KMS-11 (cell line): ENCODE results near the gene PCLO.

Experiments
- H2AFZ ChIP-seq: fragments of 200-600 bp; sonication (generic); 2 replicates; pipeline ENCODE4 v1.6.1; 2016; ENCODE audit warnings: antibody characterized with exemption, mixed run types, low read depth
- H3K27ac ChIP-seq: fragments of 200-600 bp; sonication (generic); 2 replicates; pipeline ENCODE4 v1.6.1; 2016; ENCODE audit warnings: mild to moderate bottlenecking, mixed run types
- H3K27me3 ChIP-seq: fragments of 200-600 bp; sonication (generic); 2 replicates; pipeline ENCODE4 v1.6.1; 2017; ENCODE audit warnings: mild to moderate bottlenecking, low read depth, mixed run types, moderate library complexity; ENCODE audit not compliant: insufficient read depth
- H3K36me3 ChIP-seq: fragments of 200-600 bp; sonication (generic); 2 replicates; pipeline ENCODE4 v1.6.1; 2017; ENCODE audit warnings: mild to moderate bottlenecking, mixed run types; ENCODE audit not compliant: insufficient read depth
- H3K4me1 ChIP-seq: fragments of 200-600 bp; sonication (generic); 2 replicates; pipeline ENCODE4 v1.6.1; 2016; ENCODE audit warnings: mild to moderate bottlenecking, low read depth, mixed run types; ENCODE audit not compliant: poor library complexity, severe bottlenecking
- H3K4me2 ChIP-seq: fragments of 200-600 bp; sonication (generic); 2 replicates; pipeline ENCODE4 v1.7.0; 2016; ENCODE audit warnings: mild to moderate bottlenecking, mixed run types
- H3K4me3 ChIP-seq: fragments of 200-600 bp; sonication (generic); IDR thresholded peaks from 2 replicates; pipeline ENCODE4 v1.6.1; 2017; ENCODE audit warnings: low read depth, low read length, mixed read lengths; ENCODE audit not compliant: insufficient read depth
- H3K79me2 ChIP-seq: fragments of 200-600 bp; sonication (generic); 2 replicates; pipeline ENCODE4 v1.6.1; 2016; ENCODE audit warnings: low read depth, mixed run types; ENCODE audit not compliant: insufficient read depth
- H3K9ac ChIP-seq: fragments of 200-600 bp; sonication (generic); 2 replicates; pipeline ENCODE4 v1.6.1; 2016; ENCODE audit warnings: mild to moderate bottlenecking, mixed run types
- H4K20me1 ChIP-seq: fragments of 200-600 bp; sonication (generic); 2 replicates; pipeline ENCODE4 v1.6.1; 2016; ENCODE audit warnings: mild to moderate bottlenecking, mixed run types; ENCODE audit not compliant: insufficient read depth
- CTCF ChIP-seq: fragments of 200-600 bp; sonication (generic); conservative IDR thresholded peaks from 2 replicates; pipeline ENCODE4 v1.6.1; 2017; ENCODE audit warnings: low read depth, mild to moderate bottlenecking, antibody characterized with exemption, low read length, moderate library complexity, mixed read lengths

PCLO gene

GRCh38 chr7:82998436-82998835 is 164.2 kb downstream of the PCLO start:
- no peak for TF ChIP-seq CTCF
- Histone ChIP-seq H3K36me3 (no peaks in the 10 kb centered on the region), H3K79me2 (no peaks in the 10 kb centered on the region)

DNA sequence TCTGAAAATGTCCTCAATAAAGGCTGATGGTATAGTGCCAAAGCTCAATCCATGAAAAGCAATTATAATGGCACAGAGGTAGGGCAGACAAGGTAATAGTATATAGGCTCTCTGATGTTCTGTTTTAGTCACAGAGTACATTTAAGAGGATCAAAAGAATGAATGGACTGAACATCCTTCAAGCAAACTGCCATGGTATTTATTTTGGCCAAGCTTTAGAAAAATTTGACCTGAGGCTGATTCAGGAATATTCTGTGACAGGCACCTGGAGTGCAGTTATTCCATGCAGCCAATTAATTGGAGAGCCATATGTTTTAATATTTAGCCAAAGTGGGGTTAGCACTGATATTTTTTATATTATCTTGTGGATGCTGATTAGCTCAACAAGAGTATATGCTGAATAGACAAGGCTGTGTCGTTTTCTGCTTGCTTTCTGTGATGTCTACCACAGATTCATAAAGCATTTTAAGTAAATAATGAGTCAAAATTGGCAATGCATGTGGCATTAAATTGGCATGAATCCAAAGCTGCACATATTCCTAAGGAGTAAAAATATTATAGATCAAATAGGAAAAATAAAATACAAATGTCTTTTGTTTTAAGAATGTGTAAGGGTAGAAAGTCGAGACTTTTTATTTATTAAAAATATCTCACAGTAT is 177.4 kb downstream of the PCLO start:
- Histone ChIP-seq H3K27ac (no peak overlapping the region), H3K4me1 (no peaks in the 10 kb centered on the region), H3K79me2 (no peaks in the 10 kb centered on the region), H4K20me1 (no peaks in the 10 kb centered on the region), H3K27me3 (no peaks in the 10 kb centered on the region), H3K9ac (no peak overlapping the region), H3K4me2 (no peak overlapping the region), H2AFZ (no peak overlapping the region), H3K36me3 (no peaks in the 10 kb centered on the region), H3K4me3 (no peak overlapping the region)
- TF ChIP-seq CTCF = no peak

More at GRCh38 chr7:82998436-82998835, 164.2 kb downstream of the PCLO start:
- H2AFZ ChIP-seq = no peak overlapping the region
- H3K4me2 ChIP-seq = no peak overlapping the region
- H3K27me3 ChIP-seq = no peaks in the 10 kb centered on the region
- no peak overlapping the region for H3K27ac ChIP-seq
- no peak overlapping the region for H3K9ac ChIP-seq
- no peaks in the 10 kb centered on the region for H4K20me1 ChIP-seq
- H3K4me3 ChIP-seq = no peak overlapping the region
- no peaks in the 10 kb centered on the region for H3K4me1 ChIP-seq

DNA sequence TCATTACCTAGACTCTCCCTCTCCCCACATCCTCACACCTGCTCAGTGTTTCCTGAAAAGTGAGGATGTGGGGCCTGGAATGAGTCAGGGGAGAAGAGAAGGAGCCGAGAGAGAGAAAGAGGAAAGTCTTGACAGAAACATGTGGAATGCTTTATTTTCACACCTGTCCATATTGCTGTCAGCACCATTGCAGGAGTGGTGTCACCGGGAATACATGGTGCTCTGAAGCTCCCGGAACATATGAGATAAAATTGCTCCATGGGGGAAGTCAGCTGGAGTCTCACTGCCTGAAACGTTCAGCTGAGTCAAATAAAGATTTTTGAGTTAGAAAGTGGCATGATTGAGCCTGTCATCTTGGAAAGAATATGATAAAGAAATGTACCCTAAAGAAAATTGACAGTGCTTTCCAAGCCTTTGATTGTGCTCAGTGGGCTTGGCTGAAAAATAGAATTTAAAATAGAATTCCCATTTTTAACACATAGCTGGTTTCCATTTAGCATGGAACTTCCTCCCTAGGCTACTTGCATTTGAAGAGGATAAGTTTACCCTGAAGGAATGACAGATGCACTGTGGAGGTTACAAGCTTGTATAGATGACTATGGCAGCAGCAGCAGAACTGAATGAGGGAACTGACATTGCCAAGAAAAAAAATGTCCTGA is 182.4 kb downstream of the PCLO start:
- no peaks in the 10 kb centered on the region for H3K36me3 ChIP-seq
- no peak overlapping the region for H3K4me2 ChIP-seq
- H3K27me3 ChIP-seq = no peaks in the 10 kb centered on the region
- H3K4me3 ChIP-seq = no peak overlapping the region
- no peaks in the 10 kb centered on the region for H3K4me1 ChIP-seq
- TF ChIP-seq CTCF = no peak
- H3K27ac ChIP-seq = no peak overlapping the region
- H3K9ac ChIP-seq = no peak overlapping the region
- H4K20me1 ChIP-seq = no peaks in the 10 kb centered on the region
- H3K79me2 ChIP-seq = no peaks in the 10 kb centered on the region
- no peak overlapping the region for H2AFZ ChIP-seq

GRCh38 chr7:82975811-82976468 is 186.7 kb downstream of the PCLO start:
- H3K4me1 ChIP-seq = no peaks in the 10 kb centered on the region
- H3K36me3 ChIP-seq = no peaks in the 10 kb centered on the region
- H3K79me2 ChIP-seq = no peaks in the 10 kb centered on the region
- TF ChIP-seq CTCF = no peak
- no peak overlapping the region for H2AFZ ChIP-seq
- H3K27me3 ChIP-seq = no peaks in the 10 kb centered on the region
- no peak overlapping the region for H3K4me3 ChIP-seq
- no peak overlapping the region for H3K4me2 ChIP-seq
- no peak overlapping the region for H3K27ac ChIP-seq
- H4K20me1 ChIP-seq = no peaks in the 10 kb centered on the region
- no peak overlapping the region for H3K9ac ChIP-seq
